CD4-positive, alpha-beta memory T cell (primary cell): Measurements from ENCODE around the gene SV2B. TPM values are rescaled to one million over a fixed set of nuclear protein-coding genes. Genes with fewer than 3 reads are reported as not detected.

ENCODE experiments used
- CTCF ChIA-PET: fragments of 350-600 bp; sonication (Branson Sonifier 250); formaldehyde crosslinking; loops from one replicate; lab custom pipeline; 2021; ENCODE audit warnings: inconsistent platforms; ENCODE audit not compliant: partially characterized antibody; lab: Charles Lee
- POLR2A ChIA-PET: fragments of 350-600 bp; sonication (Branson Sonifier 250); formaldehyde crosslinking; loops from one replicate; lab custom pipeline; 2021; ENCODE audit not compliant: partially characterized antibody; lab: Charles Lee
- DNase-seq, 5 donors: peaks; one replicate each; pipeline versions ENCODE4 v3.0.0 to v3.0.0-alpha.2; 2020 to 2022; ENCODE audit warnings: mixed read lengths in 1 of 5
- H3K27ac ChIP-seq: one replicate; pipeline ENCODE4 v1.7.0; 2013; ENCODE audit warnings: low read depth, low read length
- H3K27me3 ChIP-seq: 2 replicates; pipeline ENCODE4 v1.7.0; 2013; ENCODE audit warnings: mild to moderate bottlenecking, low read length, moderate library complexity; ENCODE audit not compliant: insufficient read depth
- H3K36me3 ChIP-seq: 2 replicates; pipeline ENCODE4 v1.7.0; 2013; ENCODE audit warnings: mild to moderate bottlenecking, low read length, moderate library complexity; ENCODE audit not compliant: insufficient read depth
- H3K4me1 ChIP-seq: 2 replicates; pipeline ENCODE4 v1.7.0; 2013; ENCODE audit warnings: mild to moderate bottlenecking, low read length, moderate library complexity; ENCODE audit not compliant: insufficient read depth
- H3K4me3 ChIP-seq, 2 donors: one replicate each; pipeline ENCODE4 v1.7.0; 2013; ENCODE audit warnings: low read length in 2 of 2, mild to moderate bottlenecking in 1 of 2
- H3K9me3 ChIP-seq, 2 donors: one replicate each; pipeline ENCODE4 v1.7.0; 2013; ENCODE audit warnings: low read length in 2 of 2, control low read depth in 1 of 2; ENCODE audit not compliant: control insufficient read depth in 1 of 2
- H3K27ac Mint-ChIP-seq, 7 donors: one replicate each; pipeline ENCODE4 v1.8.0; 2020 to 2021; ENCODE audit warnings: mixed read lengths in 7 of 7, mild to moderate bottlenecking in 6 of 7, inconsistent platforms in 3 of 7, moderate library complexity in 3 of 7
- H3K27me3 Mint-ChIP-seq, 2 donors: one replicate each; pipeline ENCODE4 v1.8.0; 2020 to 2021; ENCODE audit warnings: mixed read lengths in 2 of 2
- H3K36me3 Mint-ChIP-seq, 2 donors: one replicate each; pipeline ENCODE4 v1.8.0; 2020 to 2021; ENCODE audit warnings: mixed read lengths in 2 of 2, inconsistent platforms in 1 of 2, mild to moderate bottlenecking in 1 of 2
- H3K4me1 Mint-ChIP-seq, 4 donors: one replicate each; pipeline ENCODE4 v1.8.0; 2020 to 2021; ENCODE audit warnings: mixed read lengths in 4 of 4, mild to moderate bottlenecking in 1 of 4
- H3K4me3 Mint-ChIP-seq, 8 donors: one replicate each; pipeline ENCODE4 v1.8.0; 2020 to 2021; ENCODE audit warnings: mixed read lengths in 8 of 8, mild to moderate bottlenecking in 7 of 8, moderate library complexity in 6 of 8, inconsistent platforms in 3 of 8
- H3K9me3 Mint-ChIP-seq, 8 donors: one replicate each; pipeline ENCODE4 v1.8.0; 2020 to 2021; ENCODE audit warnings: mixed read lengths in 8 of 8, mild to moderate bottlenecking in 5 of 8, inconsistent platforms in 3 of 8, moderate library complexity in 1 of 8
- intact Hi-C: fragments of 100-400 bp; cut with micrococcal nuclease; formaldehyde crosslinking; loops from one replicate; pipeline ENCODE4 v1.15.1; 2023
- polyA plus RNA-seq, 2 donors: library from polyadenylated mRNA; unstranded; fragments of 300-500 nt; fragmentation: Illumina TruSeq; gene quantifications; one replicate each; pipeline ENCODE4 v1.2.3, GENCODE V29; 2021
- total RNA-seq, 2 experiments: library from RNA; stranded (reverse); gene quantifications; one replicate each; pipeline ENCODE4 v1.2.3, GENCODE V29; 2021

SV2B gene, protein sequence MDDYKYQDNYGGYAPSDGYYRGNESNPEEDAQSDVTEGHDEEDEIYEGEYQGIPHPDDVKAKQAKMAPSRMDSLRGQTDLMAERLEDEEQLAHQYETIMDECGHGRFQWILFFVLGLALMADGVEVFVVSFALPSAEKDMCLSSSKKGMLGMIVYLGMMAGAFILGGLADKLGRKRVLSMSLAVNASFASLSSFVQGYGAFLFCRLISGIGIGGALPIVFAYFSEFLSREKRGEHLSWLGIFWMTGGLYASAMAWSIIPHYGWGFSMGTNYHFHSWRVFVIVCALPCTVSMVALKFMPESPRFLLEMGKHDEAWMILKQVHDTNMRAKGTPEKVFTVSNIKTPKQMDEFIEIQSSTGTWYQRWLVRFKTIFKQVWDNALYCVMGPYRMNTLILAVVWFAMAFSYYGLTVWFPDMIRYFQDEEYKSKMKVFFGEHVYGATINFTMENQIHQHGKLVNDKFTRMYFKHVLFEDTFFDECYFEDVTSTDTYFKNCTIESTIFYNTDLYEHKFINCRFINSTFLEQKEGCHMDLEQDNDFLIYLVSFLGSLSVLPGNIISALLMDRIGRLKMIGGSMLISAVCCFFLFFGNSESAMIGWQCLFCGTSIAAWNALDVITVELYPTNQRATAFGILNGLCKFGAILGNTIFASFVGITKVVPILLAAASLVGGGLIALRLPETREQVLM
- total RNA-seq = under 1 TPM in 1 of 2 experiments, not detected in 1; 0.03 TPM
- polyA plus RNA-seq = not detected

- H3K4me1 Mint-ChIP-seq = peaks cover 15 to 21% (median 16%) of the 10 kb centered on the region in 4 donors
- Histone ChIP-seq H3K27ac (no peak within 1 kb of the TSS), H3K4me3 (peak within 1 kb of the TSS; percentile 23 to 43), H3K9me3 (no peaks in the 10 kb centered on the region), H3K27me3 (peaks cover 33% of the 10 kb centered on the region), H3K36me3 (no peaks in the 10 kb centered on the region), H3K4me1 (peaks cover 15% of the 10 kb centered on the region)
- CTCF ChIA-PET = no interaction called here
- H3K4me3 Mint-ChIP-seq = peak within 1 kb of the TSS; percentile 84 to 95 (median 90)
- peaks cover 52 to 57% of the 10 kb centered on the region in 2 donors for H3K27me3 Mint-ChIP-seq
- no peaks in the 10 kb centered on the region for H3K9me3 Mint-ChIP-seq
- H3K36me3 Mint-ChIP-seq = no peaks in the 10 kb centered on the region
- POLR2A ChIA-PET = no interaction called here
- intact Hi-C loops = no loop called here
- H3K27ac Mint-ChIP-seq = peak within 1 kb of the TSS in 3 of 7 donors; percentile 23 to 64 (median 31)
- peak; percentile 31 to 42 (median 39) for DNase-seq
These were observed at the start of gene SV2B for GRCh38 chr15:91099995-91100813. Gene SV2B (plus strand): TSS chr15:91100257. CDS start chr15:91226264, 126,007 bp downstream.

GRCh38 chr15:91051248-91051647, 48.8 kb upstream of the SV2B start:
- Mint-ChIP-seq H3K36me3 (no peaks in the 10 kb centered on the region), H3K4me1 (peaks cover 14 to 29% (median 20%) of the 10 kb centered on the region in 4 donors), H3K27ac (no peak overlapping the region), H3K27me3 (peaks cover 19 to 20% of the 10 kb centered on the region in 2 donors), H3K4me3 (no peak overlapping the region), H3K9me3 (no peaks in the 10 kb centered on the region)
- Histone ChIP-seq H3K36me3 (no peaks in the 10 kb centered on the region), H3K4me1 (peaks cover 21% of the 10 kb centered on the region), H3K4me3 (no peak overlapping the region), H3K9me3 (no peaks in the 10 kb centered on the region), H3K27ac (no peak overlapping the region), H3K27me3 (no peaks in the 10 kb centered on the region)
- intact Hi-C loops = no loop called here
- ChIA-PET CTCF (interaction anchor here (0.7 kb wide), 1 partner anchor 811 kb away, joined by 4 read pairs; no protein-coding TSS in a partner anchor), POLR2A (no interaction called here)
- no peak for DNase-seq

DNA sequence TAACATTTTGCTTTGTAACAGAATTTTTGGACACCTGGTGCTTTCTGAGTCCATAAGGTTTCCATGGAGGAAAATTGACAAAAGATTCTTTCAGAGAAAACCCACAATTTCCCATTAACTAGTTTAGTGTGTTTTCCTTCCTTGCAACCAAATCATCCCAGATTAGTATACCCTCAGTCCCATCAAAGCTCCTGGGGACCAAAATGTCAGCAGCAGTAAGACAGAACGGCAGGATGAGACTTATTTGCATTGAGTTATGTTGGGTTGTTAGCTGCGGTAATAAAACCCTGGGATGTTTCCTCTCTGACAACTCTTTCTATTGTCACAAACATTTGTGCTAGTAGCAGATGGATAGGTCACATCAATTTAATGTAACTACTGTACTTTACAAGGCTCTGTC, 45.2 kb upstream of the SV2B start:
- H3K27me3 Mint-ChIP-seq = peaks cover 37 to 42% of the 10 kb centered on the region in 2 donors
- H3K36me3 Mint-ChIP-seq = no peaks in the 10 kb centered on the region
- H3K9me3 ChIP-seq = no peaks in the 10 kb centered on the region
- H3K4me3 Mint-ChIP-seq = no peak overlapping the region
- CTCF ChIA-PET = interaction anchor here (2.0 to 6.5 kb wide), 4 partner anchors 9 to 218 kb away, joined by 6 to 91 read pairs (median 14); no protein-coding TSS in a partner anchor
- POLR2A ChIA-PET = no interaction called here
- no peak for DNase-seq
- H3K4me1 Mint-ChIP-seq = peaks cover under 1 to 4% (median 1%) of the 10 kb centered on the region in 4 donors
- H3K9me3 Mint-ChIP-seq = peaks cover 0 to 2% (median 0%) of the 10 kb centered on the region in 8 donors
- peaks cover under 1% of the 10 kb centered on the region for H3K4me1 ChIP-seq
- no peaks in the 10 kb centered on the region for H3K36me3 ChIP-seq
- H3K27ac ChIP-seq = no peak overlapping the region
- H3K4me3 ChIP-seq = no peak overlapping the region
- no peak overlapping the region for H3K27ac Mint-ChIP-seq
- intact Hi-C loops = no loop called here
- peaks cover 11% of the 10 kb centered on the region for H3K27me3 ChIP-seq

DNA sequence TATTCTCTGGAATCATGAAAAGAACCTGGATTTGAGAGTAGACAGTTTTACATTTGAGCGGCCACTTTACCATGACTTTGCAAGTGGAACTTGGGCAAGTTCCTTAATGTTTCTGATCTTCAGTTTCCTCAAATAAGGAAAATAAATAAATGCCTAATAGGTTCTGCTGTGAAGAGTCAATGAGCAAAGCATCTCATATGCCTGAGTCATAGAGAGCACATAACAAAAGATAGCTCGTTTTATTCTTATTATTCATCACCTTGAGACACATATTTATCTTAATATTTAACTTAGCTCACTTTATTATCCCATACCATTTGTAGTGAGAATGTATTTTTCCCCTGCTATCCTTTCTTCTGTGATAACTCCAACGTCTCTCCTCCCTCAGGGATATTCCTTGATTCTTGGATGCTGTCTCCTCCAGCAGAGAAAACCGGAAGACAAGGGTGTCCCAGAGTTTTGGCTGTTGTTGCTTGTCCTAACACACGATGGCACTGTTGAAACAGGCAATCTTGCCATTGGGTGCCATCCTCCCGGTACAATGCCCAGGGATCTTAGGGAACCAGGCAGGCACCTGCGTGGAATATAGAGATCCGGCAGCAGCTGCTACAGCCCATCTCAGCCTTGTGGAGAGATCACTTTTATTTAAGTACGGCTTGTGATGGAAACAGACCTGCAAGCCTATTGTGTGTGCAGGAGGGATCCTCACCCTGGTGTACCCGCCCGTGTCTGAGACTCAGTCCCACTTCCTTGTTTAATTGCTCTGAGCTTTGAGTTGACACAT, 44.3 kb upstream of the SV2B start:
- peaks cover 0 to 2% (median 0%) of the 10 kb centered on the region in 8 donors for H3K9me3 Mint-ChIP-seq
- no peaks in the 10 kb centered on the region for H3K36me3 ChIP-seq
- H3K4me1 Mint-ChIP-seq = peaks cover 0 to 3% (median 0%) of the 10 kb centered on the region in 4 donors
- H3K27me3 Mint-ChIP-seq = peaks cover 40 to 47% of the 10 kb centered on the region in 2 donors
- no peaks in the 10 kb centered on the region for H3K9me3 ChIP-seq
- ChIA-PET POLR2A (no interaction called here), CTCF (interaction anchor here (0.6 to 6.5 kb wide), 22 partner anchors 8 to 231 kb away, joined by 3 to 91 read pairs (median 4); no protein-coding TSS in a partner anchor)
- intact Hi-C loops = loop anchor here (1.0 kb wide), 1 partner anchor 216 kb away; no protein-coding TSS in a partner anchor
- DNase-seq = peak in 4 of 5 donors; percentile 18 to 33 (median 26)
- H3K4me3 Mint-ChIP-seq = no peak overlapping the region
- H3K36me3 Mint-ChIP-seq = no peaks in the 10 kb centered on the region
- no peak overlapping the region for H3K4me3 ChIP-seq
- no peaks in the 10 kb centered on the region for H3K4me1 ChIP-seq
- peaks cover 11% of the 10 kb centered on the region for H3K27me3 ChIP-seq
- H3K27ac ChIP-seq = no peak overlapping the region
- no peak overlapping the region for H3K27ac Mint-ChIP-seq

- H3K4me1 Mint-ChIP-seq = no peaks in the 10 kb centered on the region
- ChIA-PET POLR2A (no interaction called here), CTCF (interaction anchor here (0.6 kb wide), 1 partner anchor 36 kb away, joined by 3 read pairs; no protein-coding TSS in a partner anchor)
- no peak for DNase-seq
- H3K27me3 Mint-ChIP-seq = peaks cover 23 to 31% of the 10 kb centered on the region in 2 donors
- peaks cover 14% of the 10 kb centered on the region for H3K27me3 ChIP-seq
- H3K27ac Mint-ChIP-seq = no peak overlapping the region
- no peaks in the 10 kb centered on the region for H3K36me3 ChIP-seq
- no peak overlapping the region for H3K27ac ChIP-seq
- no peak overlapping the region for H3K4me3 ChIP-seq
- H3K36me3 Mint-ChIP-seq = peaks cover 0 to 3% of the 10 kb centered on the region in 2 donors
- intact Hi-C loops = no loop called here
- H3K4me1 ChIP-seq = no peaks in the 10 kb centered on the region
- H3K9me3 ChIP-seq = no peaks in the 10 kb centered on the region
- H3K4me3 Mint-ChIP-seq = no peak overlapping the region
- H3K9me3 Mint-ChIP-seq = peaks cover 0 to 16% (median 8%) of the 10 kb centered on the region in 8 donors
These were observed 38.8 kb upstream of the SV2B start for GRCh38 chr15:91061230-91061629.

DNA sequence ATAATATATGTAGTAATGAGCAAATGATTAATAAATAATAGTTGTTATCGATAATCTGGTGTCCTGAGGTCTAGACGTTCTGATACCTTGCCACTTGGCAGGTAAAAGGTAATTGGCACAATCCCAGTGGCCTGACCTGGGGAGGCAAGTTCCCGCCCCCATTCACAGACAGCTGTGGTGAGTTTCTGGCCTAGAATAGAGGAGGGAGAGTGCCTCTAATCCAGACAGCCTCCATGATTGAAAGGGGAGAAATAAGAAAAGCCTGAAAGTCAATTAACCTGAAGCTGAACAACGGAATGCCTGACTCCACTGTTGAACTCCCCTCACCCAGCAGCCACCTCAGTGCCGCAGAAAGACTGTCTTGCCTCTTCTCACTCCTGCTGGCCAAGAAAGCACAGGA, 38.1 kb upstream of the SV2B start:
- CTCF ChIA-PET = no interaction called here
- Mint-ChIP-seq H3K4me1 (no peaks in the 10 kb centered on the region), H3K27ac (no peak overlapping the region), H3K36me3 (peaks cover 0 to 3% of the 10 kb centered on the region in 2 donors), H3K9me3 (peaks cover 0 to 16% (median 8%) of the 10 kb centered on the region in 8 donors), H3K4me3 (no peak overlapping the region), H3K27me3 (peaks cover 23 to 31% of the 10 kb centered on the region in 2 donors)
- POLR2A ChIA-PET = no interaction called here
- no peak overlapping the region for H3K4me3 ChIP-seq
- no peak for DNase-seq
- H3K9me3 ChIP-seq = no peaks in the 10 kb centered on the region
- peaks cover 14% of the 10 kb centered on the region for H3K27me3 ChIP-seq
- intact Hi-C loops = no loop called here
- H3K27ac ChIP-seq = no peak overlapping the region
- no peaks in the 10 kb centered on the region for H3K4me1 ChIP-seq
- H3K36me3 ChIP-seq = no peaks in the 10 kb centered on the region
